Posterior cingulate gyrus (tissue), 11 donors: ENCODE data around the gene GNPNAT1.
"Not testable (repeated sequence)": the region's sequence is repeated elsewhere in the genome, so short reads cannot be mapped to it uniquely, and the experiment has no call there.

Source experiments
- DNase-seq, 10 donors: peaks; one replicate each; pipeline versions ENCODE4 v3.0.0 to v3.0.0-alpha.2; 2020 to 2021; ENCODE audit warnings: mixed read lengths in 3 of 10
- intact Hi-C: fragments of 100-400 bp; cut with DNase I; formaldehyde crosslinking; loops from one replicate; pipeline ENCODE4 v1.15.1; 2023

Gene GNPNAT1

GRCh38 chr14:52790756-52791222 lies 618 bp downstream of the GNPNAT1 start:
- intact Hi-C loops, result loop anchor here (5.0 to 10.0 kb wide), 2 partner anchors 58 to 236 kb away; partner anchors contain the start of genes GPR137C, STYX and TXNDC16
- DNase-seq, result peak in 1 of 10 donors; percentile 5

- intact Hi-C loops, result loop anchor here (5.0 to 10.0 kb wide), 2 partner anchors 58 to 235 kb away; partner anchors contain the start of genes GPR137C, STYX and TXNDC16
- no peak for DNase-seq
These were observed 1.2 kb downstream of the GNPNAT1 start for GRCh38 chr14:52790011-52790755.

GRCh38 chr14:52789118-52789517 lies 2.3 kb downstream of the GNPNAT1 start:
- intact Hi-C loops, result no loop called here
- no peak for DNase-seq

GRCh38 chr14:52786887-52787286 lies 4.5 kb downstream of the GNPNAT1 start:
- intact Hi-C loops, result no loop called here
- DNase-seq, result no peak

GRCh38 chr14:52783206-52783605 lies 8.2 kb downstream of the GNPNAT1 start:
- no peak for DNase-seq
- intact Hi-C loops, result no loop called here

- intact Hi-C loops, result no loop called here
- no peak for DNase-seq
These were observed 9.8 kb downstream of the GNPNAT1 start for GRCh38 chr14:52781629-52782028.

GRCh38 chr14:52780893-52781292 lies 10.5 kb downstream of the GNPNAT1 start:
- intact Hi-C loops, result no loop called here
- DNase-seq, result no peak

GRCh38 chr14:52778702-52779101 lies 12.7 kb downstream of the GNPNAT1 start:
- DNase-seq, result no peak
- intact Hi-C loops, result no loop called here

- intact Hi-C loops, result no loop called here
- no peak for DNase-seq
These were observed 14.6 kb downstream of the GNPNAT1 start for GRCh38 chr14:52776816-52777215.

GRCh38 chr14:52769887-52770286 lies 21.5 kb downstream of the GNPNAT1 start:
- intact Hi-C loops, result no loop called here
- no peak for DNase-seq

- no peak for DNase-seq
- intact Hi-C loops, result no loop called here
These were observed 24.2 kb downstream of the GNPNAT1 start for GRCh38 chr14:52767058-52767833.

GRCh38 chr14:52762923-52763322 lies 28.5 kb downstream of the GNPNAT1 start:
- intact Hi-C loops, DNase-seq: not testable (repeated sequence)

GRCh38 chr14:52759145-52759544 lies 32.3 kb downstream of the GNPNAT1 start:
- intact Hi-C loops, result no loop called here
- DNase-seq, result no peak

- DNase-seq, result no peak
- intact Hi-C loops, result no loop called here
These were observed 35.6 kb downstream of the GNPNAT1 start for GRCh38 chr14:52755607-52756316.

GRCh38 chr14:52748647-52749292 lies 42.6 kb downstream of the GNPNAT1 start:
- intact Hi-C loops, result no loop called here
- no peak for DNase-seq

GRCh38 chr14:52741865-52742264 lies 49.5 kb downstream of the GNPNAT1 start:
- intact Hi-C loops, result no loop called here
- no peak for DNase-seq

GRCh38 chr14:52740751-52741150 lies 50.7 kb downstream of the GNPNAT1 start:
- intact Hi-C loops, result no loop called here
- DNase-seq, result no peak

- intact Hi-C loops, result no loop called here
These were observed 53.0 kb downstream of the GNPNAT1 start for GRCh38 chr14:52738409-52738808.

GRCh38 chr14:52735921-52736489 lies 55.4 kb downstream of the GNPNAT1 start:
- intact Hi-C loops, result no loop called here
- no peak for DNase-seq

More at GRCh38 chr14:52738409-52738808, 53.0 kb downstream of the GNPNAT1 start:
- no peak for DNase-seq

GRCh38 chr14:52733824-52734223 lies 57.6 kb downstream of the GNPNAT1 start:
- intact Hi-C loops, result loop anchor here (5.0 kb wide), 1 partner anchor 58 kb away; the partner anchor contains the start of gene GNPNAT1

More at GRCh38 chr14:52733824-52734223, 57.6 kb downstream of the GNPNAT1 start:
- no peak for DNase-seq
